ENCODE measurements around the gene RUVBL2. TPM values are rescaled to one million over a fixed set of nuclear protein-coding genes. Genes with fewer than 3 reads are reported as not detected.

The RUVBL2 gene
- total RNA-seq, 1 experiment from 2014 or later = 389 TPM

GRCh38 chr19:48989701-48990291, 3.9 kb upstream of the RUVBL2 start:
- no peak for DNase-seq (ENCODE audit: low read depth)

GRCh38 chr19:48990400-48990799, 3.3 kb upstream of the RUVBL2 start:
- DNase-seq (ENCODE audit: low read depth) = no peak

DNA sequence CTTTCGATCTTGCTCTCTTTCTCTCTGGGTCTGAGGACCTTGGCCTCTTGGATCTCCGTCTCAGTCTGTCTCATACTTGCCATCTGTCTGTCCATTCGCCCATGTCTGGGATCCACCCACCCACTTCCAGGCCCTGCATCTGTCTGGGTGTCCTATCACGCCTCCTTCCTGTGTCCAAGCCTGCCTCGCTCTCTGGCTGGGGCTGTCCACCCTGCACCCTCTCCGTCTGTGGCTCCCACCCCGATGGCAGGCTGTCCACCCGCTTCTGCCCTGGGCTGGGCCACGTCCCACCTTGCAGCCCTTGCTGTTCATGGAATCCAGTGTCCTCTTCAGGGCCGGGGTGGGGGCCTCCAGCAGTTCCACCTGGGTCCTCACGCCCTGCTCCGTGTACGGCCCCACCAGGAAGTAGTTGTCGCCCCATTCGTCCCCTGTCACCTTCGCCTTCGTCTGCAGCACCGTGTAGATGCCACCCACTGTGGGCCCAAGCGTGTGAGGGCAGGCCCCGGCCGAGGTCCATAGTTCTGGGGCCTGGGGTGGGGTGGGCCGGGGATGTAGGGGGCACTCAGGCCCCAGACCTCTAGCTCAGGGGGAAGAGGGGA, 2.6 kb upstream of the RUVBL2 start:
- DNase-seq (ENCODE audit: low read depth) = no peak

GRCh38 chr19:48991873-48992580, 1.7 kb upstream of the RUVBL2 start:
- DNase-seq (ENCODE audit: low read depth) = peak; percentile 85

GRCh38 chr19:48992581-48993174, 1.0 kb upstream of the RUVBL2 start:
- DNase-seq (ENCODE audit: low read depth) = no peak

DNA sequence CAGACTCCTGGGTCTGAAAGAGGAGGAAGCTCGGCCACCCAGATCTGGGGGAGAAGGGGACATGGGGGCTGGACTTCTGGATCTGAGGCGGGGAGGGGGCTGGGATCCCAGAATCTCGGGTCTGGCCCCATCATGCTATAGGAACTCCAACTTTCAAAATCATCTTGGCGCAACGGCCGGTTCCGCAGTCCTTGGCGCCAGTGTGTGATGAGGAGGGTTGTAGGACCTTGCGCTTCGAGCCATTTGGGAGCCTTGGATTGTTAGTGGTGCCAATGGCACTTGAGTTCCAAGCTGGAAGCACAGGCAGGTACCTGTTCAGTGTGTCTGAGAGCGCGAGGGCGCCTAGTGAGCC, 324 bp downstream of the RUVBL2 start:
- DNase-seq (ENCODE audit: low read depth) = no peak

GRCh38 chr19:48997972-48998371, 4.3 kb downstream of the RUVBL2 start:
- peak; percentile 46 for DNase-seq (ENCODE audit: low read depth)

GRCh38 chr19:48999481-49000325, 6.0 kb downstream of the RUVBL2 start:
- peak; percentile 59 for DNase-seq (ENCODE audit: low read depth)

- DNase-seq (ENCODE audit: low read depth) = no peak
These were observed 10.4 kb downstream of the RUVBL2 start for GRCh38 chr19:49004133-49004532.

DNA sequence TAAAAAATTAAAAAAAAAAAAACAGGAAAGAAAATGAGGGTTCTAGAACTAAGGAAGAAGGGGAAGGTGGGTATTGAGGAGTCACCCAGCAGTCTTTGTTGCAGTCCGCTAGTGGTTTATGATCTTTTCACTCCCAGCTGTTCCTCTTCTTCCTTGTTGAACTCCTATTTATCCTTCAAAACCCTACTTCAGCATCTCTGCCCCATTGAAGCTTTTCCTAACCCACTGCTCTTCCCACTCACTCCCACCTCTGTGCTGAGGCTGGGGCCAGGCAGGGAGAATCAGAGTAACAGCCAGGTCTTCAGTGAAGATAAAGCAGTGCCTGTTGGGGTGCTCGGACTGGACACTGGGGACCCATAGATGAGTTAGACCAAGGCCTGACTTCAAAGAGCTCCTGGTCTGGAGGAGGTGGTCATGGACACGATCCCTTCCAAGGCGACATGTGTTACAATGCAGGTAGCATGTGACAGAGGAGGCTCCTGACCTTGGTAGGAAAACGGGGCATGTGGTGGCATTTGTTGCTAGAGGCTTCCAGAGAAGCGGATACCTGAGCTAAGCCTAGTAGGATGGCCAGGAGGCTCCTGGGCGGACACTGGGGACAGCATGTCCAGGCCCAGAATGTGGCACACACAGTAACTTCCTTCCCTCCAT, 11.4 kb downstream of the RUVBL2 start:
- no peak for DNase-seq (ENCODE audit: low read depth)

- DNase-seq (ENCODE audit: low read depth) = no peak
These were observed 13.2 kb downstream of the RUVBL2 start for GRCh38 chr19:49006905-49007304.

DNA sequence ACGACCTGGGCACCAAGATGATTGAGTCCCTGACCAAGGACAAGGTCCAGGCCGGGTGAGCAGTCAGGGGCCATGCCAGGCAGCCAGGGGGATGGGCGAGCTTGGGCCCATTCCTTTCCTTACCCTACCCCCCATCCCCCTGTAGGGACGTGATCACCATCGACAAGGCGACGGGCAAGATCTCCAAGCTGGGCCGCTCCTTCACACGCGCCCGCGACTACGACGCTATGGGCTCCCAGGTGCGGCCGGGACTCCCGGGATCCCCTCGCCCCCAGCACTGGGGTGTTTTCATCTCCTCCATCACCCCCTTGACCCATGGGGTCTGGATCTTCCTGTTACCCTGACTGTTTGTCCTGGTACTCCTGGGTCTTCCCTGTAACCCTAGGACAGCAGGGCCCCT, 16.1 kb downstream of the RUVBL2 start:
- no peak for DNase-seq (ENCODE audit: low read depth)

- DNase-seq (ENCODE audit: low read depth) = no peak
These were observed 16.8 kb downstream of the RUVBL2 start for GRCh38 chr19:49010453-49010852.

GRCh38 chr19:49011194-49011593, 17.5 kb downstream of the RUVBL2 start:
- DNase-seq (ENCODE audit: low read depth) = no peak

DNA sequence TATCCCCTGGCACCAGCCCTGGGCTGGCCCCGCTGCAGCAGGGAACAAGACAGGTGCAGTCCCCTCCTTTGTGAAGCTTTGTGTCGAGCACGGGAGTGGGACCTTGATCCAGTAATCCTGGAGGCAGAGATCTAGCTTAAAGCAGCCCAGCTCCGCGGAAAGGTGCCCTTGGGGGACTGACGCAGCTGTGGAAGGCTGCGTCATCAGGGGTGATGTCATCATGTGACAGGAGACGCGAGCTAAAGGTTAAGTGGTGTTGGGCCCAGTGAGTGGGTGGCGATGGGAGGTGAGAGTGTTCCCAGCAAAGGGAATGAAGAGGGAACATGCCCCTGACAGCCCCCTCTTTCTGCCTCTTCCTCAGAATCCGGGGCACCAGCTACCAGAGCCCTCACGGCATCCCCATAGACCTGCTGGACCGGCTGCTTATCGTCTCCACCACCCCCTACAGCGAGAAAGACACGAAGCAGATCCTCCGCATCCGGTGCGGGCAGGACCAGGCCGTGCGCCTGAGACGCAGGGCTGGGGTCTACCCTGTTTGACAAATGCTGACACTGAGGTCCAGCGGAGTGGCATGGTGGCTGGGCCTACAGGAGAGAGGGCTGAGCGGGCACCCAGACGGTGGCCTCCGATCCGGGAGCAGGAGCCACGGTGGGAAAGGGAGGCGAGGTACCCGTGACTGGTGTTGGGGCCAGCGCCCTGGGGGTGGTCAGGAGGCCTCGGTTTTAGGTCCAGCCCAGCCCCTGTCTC, 20.6 kb downstream of the RUVBL2 start:
- peak; percentile 23 for DNase-seq (ENCODE audit: low read depth)

DNA sequence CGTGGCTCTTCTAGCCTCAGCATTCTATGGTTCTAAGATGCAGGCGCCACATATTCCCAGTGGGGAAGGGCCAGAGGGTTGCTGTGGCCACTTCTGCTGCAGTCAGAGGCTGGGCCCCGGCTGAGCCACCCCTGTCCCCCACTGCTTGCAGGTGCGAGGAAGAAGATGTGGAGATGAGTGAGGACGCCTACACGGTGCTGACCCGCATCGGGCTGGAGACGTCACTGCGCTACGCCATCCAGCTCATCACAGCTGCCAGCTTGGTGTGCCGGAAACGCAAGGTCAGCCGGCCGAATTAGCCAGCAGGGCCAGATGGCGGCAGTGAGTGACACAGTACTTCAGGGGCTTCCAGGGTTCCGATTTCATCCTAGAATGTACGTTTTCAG, 21.2 kb downstream of the RUVBL2 start:
- no peak for DNase-seq (ENCODE audit: low read depth)

GRCh38 chr19:49016067-49016839, 22.6 kb downstream of the RUVBL2 start:
- no peak for DNase-seq (ENCODE audit: low read depth)

DNA sequence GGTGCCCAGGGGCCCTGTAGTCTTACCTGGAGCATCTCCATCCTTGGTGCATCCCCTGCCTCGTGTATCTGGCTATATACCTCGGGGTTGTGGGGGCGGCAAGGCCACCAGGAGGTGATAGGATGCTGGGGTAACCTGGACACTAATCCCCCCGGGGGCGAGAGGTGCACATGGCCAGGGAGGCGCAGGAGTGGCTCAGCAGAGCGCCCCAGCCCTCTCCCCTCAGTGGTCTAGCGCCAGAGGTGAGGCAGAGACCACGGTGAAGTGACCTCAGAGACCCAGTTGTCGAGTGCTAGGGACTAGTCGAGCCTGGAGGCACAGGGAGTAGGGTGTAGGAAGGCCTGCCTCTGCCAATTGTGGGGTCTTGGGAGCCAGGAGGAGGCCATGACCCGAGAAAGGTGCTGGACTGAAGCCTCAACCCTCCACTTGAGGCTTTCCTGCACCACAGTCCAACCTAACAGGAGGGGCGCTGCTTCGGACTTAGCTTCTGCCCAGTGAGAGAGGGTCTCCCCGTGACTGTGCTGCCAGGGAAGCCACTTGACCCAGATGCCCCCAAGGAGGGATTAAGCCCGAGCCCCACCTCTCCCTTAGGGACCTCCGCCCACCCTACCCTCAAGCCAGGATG, 23.5 kb downstream of the RUVBL2 start, which contains the start of gene LHB:
TSS of gene LHB (minus strand) at position 51 of the 625 bp plus-strand sequence. CDS start at position 41, 10 bp downstream.
- DNase-seq (ENCODE audit: low read depth) = no peak

- DNase-seq (ENCODE audit: low read depth) = peak; percentile 55
These were observed 24.1 kb downstream of the RUVBL2 start for GRCh38 chr19:49017666-49018351.

Measured in RPMI7951 (cell line).